Hepatocyte (in vitro differentiated cells): ENCODE results near the gene SLC6A8. TPM values are rescaled to one million over a fixed set of nuclear protein-coding genes. Genes with fewer than 3 reads are reported as not detected.
"Not testable (repeated sequence)": the region's sequence is repeated elsewhere in the genome, so short reads cannot be mapped to it uniquely, and the experiment has no call there.

Source experiments
- DNase-seq: peaks from one replicate; pipeline ENCODE4 v3.0.0-alpha.2; 2016; ENCODE audit warnings: low spot score
- H2AFZ ChIP-seq: fragments of 200-600 bp; sonication (generic); 2 replicates; pipeline ENCODE4 v1.6.0; 2016; ENCODE audit warnings: antibody characterized with exemption, mild to moderate bottlenecking
- H3K27ac ChIP-seq: fragments of 200-600 bp; sonication (generic); 2 replicates; pipeline ENCODE4 v1.5.1; 2016; ENCODE audit warnings: mild to moderate bottlenecking
- H3K27me3 ChIP-seq: fragments of 200-600 bp; sonication (generic); 2 replicates; pipeline ENCODE4 v1.6.1; 2016
- H3K36me3 ChIP-seq: fragments of 200-600 bp; sonication (generic); replicated peaks from 2 replicates; pipeline ENCODE4 v1.5.1; 2016; ENCODE audit warnings: low read depth; ENCODE audit not compliant: insufficient read depth
- H3K4me1 ChIP-seq: fragments of 200-600 bp; sonication (generic); 2 replicates; pipeline ENCODE4 v1.5.1; 2016; ENCODE audit warnings: mild to moderate bottlenecking, moderate library complexity; ENCODE audit not compliant: insufficient read depth
- H3K4me2 ChIP-seq: fragments of 200-600 bp; sonication (generic); 2 replicates; pipeline ENCODE4 v1.6.0; 2016
- H3K4me3 ChIP-seq: fragments of 200-600 bp; sonication (generic); 2 replicates; pipeline ENCODE4 v1.5.1; 2016; ENCODE audit warnings: mild to moderate bottlenecking
- H3K79me2 ChIP-seq: fragments of 200-600 bp; sonication (generic); 2 replicates; pipeline ENCODE4 v1.6.0; 2017; ENCODE audit warnings: mild to moderate bottlenecking
- H3K9me2 ChIP-seq: fragments of 200-600 bp; sonication (generic); replicated peaks from 2 replicates; pipeline ENCODE4 v1.6.0; 2017; ENCODE audit warnings: mild to moderate bottlenecking; ENCODE audit not compliant: insufficient read depth
- H3K9me3 ChIP-seq: fragments of 200-600 bp; sonication (generic); 2 replicates; pipeline ENCODE4 v1.5.1; 2016; ENCODE audit warnings: low read depth, mild to moderate bottlenecking
- H4K20me1 ChIP-seq: fragments of 200-600 bp; sonication (generic); 2 replicates; pipeline ENCODE4 v1.6.0; 2016; ENCODE audit warnings: mild to moderate bottlenecking; ENCODE audit not compliant: insufficient read depth, poor library complexity, severe bottlenecking
- EZH2 ChIP-seq: fragments of 200-600 bp; sonication (generic); IDR thresholded peaks from 2 replicates; pipeline ENCODE4 v1.6.1; 2016; ENCODE audit warnings: antibody characterized with exemption, mild to moderate bottlenecking, borderline replicate concordance
- EZH2phosphoT487 ChIP-seq: fragments of 200-600 bp; sonication (generic); IDR thresholded peaks from one replicate; pipeline ENCODE4 v1.6.1; 2018; ENCODE audit warnings: antibody characterized with exemption, mild to moderate bottlenecking, low read depth, moderate library complexity; ENCODE audit not compliant: unreplicated experiment, severe bottlenecking
- WGBS: methylation state at CpG from one replicate; pipeline ENCODE4 v1.1.6; 2016; ENCODE audit warnings: low lambda C conversion rate; ENCODE audit errors: missing lambda C conversion rate; 5-methylcytosine and 5-hydroxymethylcytosine counted together
- polyA plus RNA-seq: library from polyadenylated mRNA; unstranded; fragments of >200 nt; fragmentation: Nextera tagmentation; extraction: Ambion mirVana; gene quantifications from 2 replicates; pipeline ENCODE4 v1.2.1, GENCODE V29; 2016
- total RNA-seq: library from RNA; depleted of rRNA; stranded (reverse); fragments of >200 nt; gene quantifications from 2 replicates; pipeline ENCODE4 v1.2.3, GENCODE V29; 2014
- TF ChIP-seq, protein P1 (sequence below): fragments of 200-600 bp; sonication (generic); IDR thresholded peaks from 2 replicates; pipeline ENCODE4 v1.5.1; 2016; ENCODE audit warnings: antibody characterized with exemption, mild to moderate bottlenecking; ENCODE audit not compliant: poor library complexity

The SLC6A8 gene
- total and polyA plus RNA-seq, 2 experiments from 2014 or later, result 28.4 to 36.7 TPM

DNA sequence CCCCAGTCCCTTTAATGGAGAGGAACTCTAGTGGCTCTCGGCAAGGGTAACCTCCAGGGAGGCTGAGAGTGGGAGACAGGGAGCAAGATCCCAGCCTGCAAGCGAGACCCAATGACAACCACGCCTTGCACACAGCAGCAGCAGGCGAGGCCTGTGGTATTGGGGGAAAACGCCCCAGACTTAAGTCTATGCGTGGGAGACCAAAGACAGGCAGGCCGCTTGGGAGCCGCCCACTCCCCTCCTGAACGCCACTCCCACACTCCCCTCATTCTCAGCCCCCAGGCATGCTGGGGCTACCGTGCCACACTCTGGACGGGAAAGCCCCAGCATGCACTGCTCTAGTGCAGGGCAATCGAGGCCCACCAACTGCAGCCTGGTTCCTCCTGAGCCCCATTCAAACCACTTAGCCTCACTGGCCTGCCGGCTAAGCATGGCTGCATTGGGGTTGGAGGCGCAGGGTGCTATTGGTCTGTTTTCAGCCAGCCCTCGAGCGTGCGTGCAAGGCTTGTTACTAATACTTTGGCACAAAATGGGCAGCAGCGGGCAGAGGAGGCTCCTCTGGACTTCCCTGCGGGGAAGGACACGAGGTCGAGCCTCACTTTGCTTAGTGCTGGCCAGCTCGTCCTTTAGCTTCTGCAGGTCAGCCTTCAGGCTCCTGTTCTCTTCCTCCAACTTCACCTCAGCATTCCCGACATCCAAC is 14.8 kb downstream of the SLC6A8 start:
- no peak for TF ChIP-seq EZH2phosphoT487
- TF ChIP-seq EZH2, result no peak
- TF ChIP-seq, protein P1, sequence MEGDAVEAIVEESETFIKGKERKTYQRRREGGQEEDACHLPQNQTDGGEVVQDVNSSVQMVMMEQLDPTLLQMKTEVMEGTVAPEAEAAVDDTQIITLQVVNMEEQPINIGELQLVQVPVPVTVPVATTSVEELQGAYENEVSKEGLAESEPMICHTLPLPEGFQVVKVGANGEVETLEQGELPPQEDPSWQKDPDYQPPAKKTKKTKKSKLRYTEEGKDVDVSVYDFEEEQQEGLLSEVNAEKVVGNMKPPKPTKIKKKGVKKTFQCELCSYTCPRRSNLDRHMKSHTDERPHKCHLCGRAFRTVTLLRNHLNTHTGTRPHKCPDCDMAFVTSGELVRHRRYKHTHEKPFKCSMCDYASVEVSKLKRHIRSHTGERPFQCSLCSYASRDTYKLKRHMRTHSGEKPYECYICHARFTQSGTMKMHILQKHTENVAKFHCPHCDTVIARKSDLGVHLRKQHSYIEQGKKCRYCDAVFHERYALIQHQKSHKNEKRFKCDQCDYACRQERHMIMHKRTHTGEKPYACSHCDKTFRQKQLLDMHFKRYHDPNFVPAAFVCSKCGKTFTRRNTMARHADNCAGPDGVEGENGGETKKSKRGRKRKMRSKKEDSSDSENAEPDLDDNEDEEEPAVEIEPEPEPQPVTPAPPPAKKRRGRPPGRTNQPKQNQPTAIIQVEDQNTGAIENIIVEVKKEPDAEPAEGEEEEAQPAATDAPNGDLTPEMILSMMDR, result no peak
- no peak overlapping the region for H3K4me3 ChIP-seq
- H3K79me2 ChIP-seq, result no peaks in the 10 kb centered on the region
- no peaks in the 10 kb centered on the region for H3K9me3 ChIP-seq
- WGBS, result 87% methylated on average over 23 of the region's 23 CpGs
- H3K27me3 ChIP-seq, result no peaks in the 10 kb centered on the region
- no peak overlapping the region for H3K27ac ChIP-seq
- no peaks in the 10 kb centered on the region for H3K9me2 ChIP-seq
- H3K4me1 ChIP-seq, result no peaks in the 10 kb centered on the region
- no peaks in the 10 kb centered on the region for H3K36me3 ChIP-seq
- no peak for DNase-seq
- H2AFZ ChIP-seq, result no peak overlapping the region
- H3K4me2 ChIP-seq, result no peak overlapping the region
- no peaks in the 10 kb centered on the region for H4K20me1 ChIP-seq

DNA sequence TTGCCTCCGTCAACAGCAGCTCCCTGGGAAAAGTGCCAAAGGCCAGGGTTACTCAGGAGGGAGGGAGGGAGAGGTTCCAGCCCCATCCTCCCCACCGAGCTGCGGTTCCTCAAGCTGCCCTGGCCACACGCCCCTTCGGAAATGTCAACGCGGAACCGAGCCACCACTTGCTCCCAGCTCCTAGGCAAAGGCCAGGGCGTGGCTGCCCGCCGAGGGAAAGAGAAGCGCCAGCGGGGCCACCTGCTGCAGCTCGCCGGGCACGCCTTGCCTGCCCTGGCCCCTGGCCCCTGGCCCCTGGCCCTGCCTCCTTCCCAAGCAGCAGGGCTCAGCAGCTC is 15.3 kb downstream of the SLC6A8 start:
- Histone ChIP-seq H3K4me2 (no peak overlapping the region), H3K4me3 (no peak overlapping the region), H4K20me1 (no peaks in the 10 kb centered on the region), H3K27me3 (no peaks in the 10 kb centered on the region), H3K36me3 (no peaks in the 10 kb centered on the region), H3K4me1 (no peaks in the 10 kb centered on the region), H3K9me2 (no peaks in the 10 kb centered on the region), H2AFZ (no peak overlapping the region), H3K79me2 (no peaks in the 10 kb centered on the region), H3K27ac (no peak overlapping the region), H3K9me3 (no peaks in the 10 kb centered on the region)
- TF ChIP-seq EZH2 (no peak), EZH2phosphoT487 (no peak)
- TF ChIP-seq, protein P1, result no peak
- DNase-seq, result no peak
- WGBS, result 92% methylated on average over 14 of the region's 16 CpGs

DNA sequence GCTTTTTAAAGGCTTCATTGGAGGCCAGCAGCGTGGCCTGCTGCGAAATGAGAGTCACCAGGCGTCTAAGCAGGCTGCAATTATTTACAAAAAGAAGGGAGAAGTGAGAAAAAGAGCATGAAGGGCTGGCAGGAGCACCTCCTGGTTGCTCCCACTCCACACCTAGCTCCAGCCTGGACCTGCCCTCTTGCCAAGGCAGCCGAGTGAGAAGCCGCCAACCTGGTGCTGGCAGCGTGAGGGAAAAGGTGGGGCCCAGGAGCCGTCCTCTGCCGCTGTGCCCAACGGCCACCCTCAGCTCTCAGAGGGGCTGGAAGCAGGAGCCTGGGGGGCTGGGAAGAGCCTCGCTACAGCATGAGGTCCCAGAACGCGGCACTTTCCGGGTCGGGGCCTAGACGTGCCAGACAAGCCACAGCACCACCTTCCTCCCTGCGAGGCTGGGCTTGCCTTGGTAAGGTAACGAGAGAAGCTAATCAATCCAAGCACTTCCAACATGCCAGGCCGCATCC is 16.3 kb downstream of the SLC6A8 start:
- 90% methylated on average over 18 of the region's 18 CpGs for WGBS
- no peaks in the 10 kb centered on the region for H3K36me3 ChIP-seq
- no peaks in the 10 kb centered on the region for H4K20me1 ChIP-seq
- no peaks in the 10 kb centered on the region for H3K79me2 ChIP-seq
- H3K4me2 ChIP-seq, result no peak overlapping the region
- no peak overlapping the region for H3K4me3 ChIP-seq
- no peaks in the 10 kb centered on the region for H3K4me1 ChIP-seq
- H3K27me3 ChIP-seq, result no peaks in the 10 kb centered on the region
- H2AFZ ChIP-seq, result no peak overlapping the region
- H3K9me2 ChIP-seq, result no peaks in the 10 kb centered on the region
- no peaks in the 10 kb centered on the region for H3K9me3 ChIP-seq
- no peak for TF ChIP-seq EZH2phosphoT487
- TF ChIP-seq, protein P1, result no peak
- TF ChIP-seq EZH2, result no peak
- no peak for DNase-seq
- no peak overlapping the region for H3K27ac ChIP-seq

DNA sequence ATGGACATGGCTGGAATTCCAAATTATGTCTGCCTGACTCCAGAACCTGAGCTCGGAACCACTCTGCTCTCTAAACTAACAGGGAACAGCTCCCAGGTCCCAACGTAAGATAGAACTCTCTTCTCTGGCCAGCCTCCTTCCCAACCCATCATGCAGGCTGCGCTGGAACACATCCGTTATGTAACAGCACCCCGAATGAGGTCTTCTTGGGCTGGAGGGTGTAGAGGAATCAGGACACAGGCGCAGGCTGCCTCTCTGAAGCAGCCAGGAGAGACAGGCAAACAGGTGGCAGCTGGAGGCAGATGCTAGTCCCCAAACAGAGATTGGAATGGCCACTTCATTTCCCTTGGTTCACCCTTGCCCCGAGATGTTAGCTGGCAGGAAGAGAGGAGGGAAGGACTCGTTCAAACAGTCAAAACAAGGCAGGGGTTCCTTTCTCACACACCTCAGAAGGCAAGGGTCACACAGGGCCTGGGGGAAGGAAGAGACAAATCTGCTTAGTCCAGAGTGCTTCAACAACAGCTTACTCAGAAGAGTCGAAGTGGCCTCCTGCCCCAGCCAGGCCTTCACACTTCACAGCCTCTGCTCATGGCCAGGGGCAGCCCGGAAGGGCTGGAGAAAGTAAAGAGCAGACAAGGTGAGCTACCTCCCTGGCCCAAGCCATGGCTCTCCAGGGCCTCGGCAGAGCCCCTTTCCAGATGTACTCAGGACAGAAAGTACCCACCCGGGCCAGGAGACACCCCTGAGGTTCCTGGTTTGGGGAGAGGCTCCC is 17.1 kb downstream of the SLC6A8 start:
- WGBS, result 85% methylated on average over 12 of the region's 12 CpGs

DNA sequence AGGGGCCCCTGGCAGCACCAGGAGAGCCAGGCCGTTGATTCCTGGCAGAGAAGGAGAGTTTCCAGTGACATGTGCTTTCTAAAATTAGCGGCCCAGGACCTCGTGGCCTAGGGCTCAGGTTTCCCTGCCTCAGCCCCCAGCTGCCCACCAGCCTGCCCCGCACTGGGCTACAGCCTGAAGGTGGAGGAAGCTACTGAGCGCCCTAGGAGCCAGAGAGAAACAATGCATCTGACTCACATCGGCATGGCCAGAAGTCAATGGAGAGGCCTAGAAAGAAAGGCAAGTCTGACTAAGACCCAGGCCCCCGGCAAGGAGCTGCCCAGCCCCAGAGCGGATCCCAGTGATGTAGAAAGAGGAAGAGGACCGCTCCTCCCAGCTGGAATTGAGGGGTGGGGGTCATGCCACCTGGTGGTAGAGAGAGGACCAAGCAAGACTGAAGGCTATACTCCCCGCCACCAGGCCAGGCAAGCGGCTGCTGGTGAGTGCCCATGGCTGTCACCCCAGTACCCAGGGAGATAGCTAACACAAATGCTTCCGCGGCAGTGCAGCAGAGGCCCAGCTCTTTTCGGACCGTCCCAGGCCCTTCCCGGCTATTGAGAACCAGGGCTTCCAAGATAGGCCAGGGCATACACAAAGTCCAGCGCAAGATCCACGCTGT is 17.8 kb downstream of the SLC6A8 start:
- not testable (repeated sequence) for H3K9me2 ChIP-seq, H3K9me3 ChIP-seq, H3K27ac ChIP-seq, H4K20me1 ChIP-seq, H3K27me3 ChIP-seq, H2AFZ ChIP-seq, DNase-seq, H3K4me3 ChIP-seq, H3K79me2 ChIP-seq, H3K4me1 ChIP-seq, H3K4me2 ChIP-seq, H3K36me3 ChIP-seq
- 89% methylated on average over 14 of the region's 18 CpGs for WGBS

More for the DNA sequence above, 17.1 kb downstream of the SLC6A8 start:
- H3K79me2 ChIP-seq, H2AFZ ChIP-seq, H3K4me2 ChIP-seq, DNase-seq, H3K4me3 ChIP-seq, H3K9me3 ChIP-seq, H4K20me1 ChIP-seq, H3K36me3 ChIP-seq, H3K27me3 ChIP-seq, H3K27ac ChIP-seq, H3K9me2 ChIP-seq, H3K4me1 ChIP-seq: not testable (repeated sequence)
